ENCODE measurements around the gene SIN3B. TPM values are rescaled to one million over a fixed set of nuclear protein-coding genes. Genes with fewer than 3 reads are reported as not detected.

The SIN3B gene
- polyA plus RNA-seq, 2 of the 4 experiments (the other 2 are of a cell fraction) = 12.2 to 21.3 TPM

- no peak overlapping the region for H3K4me3 ChIP-seq
- DNase-seq (ENCODE audit: low read depth in 1 of 2, low spot score in 1 of 2) = no peak
- H3K9me3 ChIP-seq = no peaks in the 10 kb centered on the region
- no peaks in the 10 kb centered on the region for H3K4me1 ChIP-seq
- H3K4me2 ChIP-seq = no peak overlapping the region
- 40% methylated on average over 3 of the region's 7 CpGs for WGBS (ENCODE audit: missing lambda C conversion rate)
- POLR2A ChIA-PET = no interaction called here
- CTCF ChIA-PET = interaction anchor here (0.6 to 1.2 kb wide), 2 partner anchors 116 to 122 kb away, joined by 3 read pairs; no protein-coding TSS in a partner anchor
- no peak for FAIRE-seq
- ATAC-seq = no peak
- no peak for TF ChIP-seq CEBPB (IDR thresholded peaks at IDR 0.05)
- TF ChIP-seq KDM1A (IDR thresholded peaks at IDR 0.05; ENCODE audit: low read depth) = no peak
- no peak for TF ChIP-seq JUN (IDR thresholded peaks at IDR 0.05)
- TF ChIP-seq ZC3H11A (IDR thresholded peaks at IDR 0.05) = no peak
- TF ChIP-seq ESRRA (IDR thresholded peaks at IDR 0.05; ENCODE audit: borderline replicate concordance, low read length) = no peak
- no peak for TF ChIP-seq REST (IDR thresholded peaks at IDR 0.05)
- no peak for TF ChIP-seq FOSL2 (IDR thresholded peaks at IDR 0.05)
- TF ChIP-seq FOSL2 (CRISPR knock-in tag; IDR thresholded peaks at IDR 0.05) = no peak
- no peak for TF ChIP-seq POLR2A (IDR thresholded peaks at IDR 0.05; ENCODE audit: low read length)
- no peak for TF ChIP-seq RARB (CRISPR knock-in tag; IDR thresholded peaks at IDR 0.05)
- TF ChIP-seq ZSCAN20 (CRISPR knock-in tag; IDR thresholded peaks at IDR 0.05) = no peak
- no peak overlapping the region for H3K27ac ChIP-seq
These were observed 64.9 kb downstream of the SIN3B start for GRCh38 chr19:16894080-16894479.

- CTCF ChIA-PET = interaction anchor here (1.2 kb wide), 1 partner anchor 117 kb away, joined by 3 read pairs; no protein-coding TSS in a partner anchor
- no peak for FAIRE-seq
- no peaks in the 10 kb centered on the region for H3K4me1 ChIP-seq
- no peak overlapping the region for H3K4me3 ChIP-seq
- no peaks in the 10 kb centered on the region for H3K9me3 ChIP-seq
- ATAC-seq = no peak
- no peak for TF ChIP-seq CBX2 (IDR thresholded peaks at IDR 0.05; ENCODE audit: borderline replicate concordance, low read depth)
- no peak for TF ChIP-seq CHD4 (IDR thresholded peaks at IDR 0.05; ENCODE audit: borderline replicate concordance)
- no peak for TF ChIP-seq SREBF2 (IDR thresholded peaks at IDR 0.05)
- TF ChIP-seq RCOR1 (IDR thresholded peaks at IDR 0.05; ENCODE audit: low read depth, low read length) = no peak
- no peak for TF ChIP-seq PBX3 (IDR thresholded peaks at IDR 0.05)
- TF ChIP-seq TFCP2L1 (CRISPR knock-in tag; IDR thresholded peaks at IDR 0.05) = no peak
- no peak for TF ChIP-seq HES2 (IDR thresholded peaks at IDR 0.05)
- no peak for TF ChIP-seq GATA3 (IDR thresholded peaks at IDR 0.05; ENCODE audit: borderline replicate concordance)
- no peak for TF ChIP-seq ESRRA (IDR thresholded peaks at IDR 0.05; ENCODE audit: borderline replicate concordance, low read length)
- TF ChIP-seq ZSCAN20 (CRISPR knock-in tag; IDR thresholded peaks at IDR 0.05) = no peak
- no peak for TF ChIP-seq SMC3 (IDR thresholded peaks at IDR 0.05)
- TF ChIP-seq REST (IDR thresholded peaks at IDR 0.05) = no peak
- no peak for TF ChIP-seq MAZ (IDR thresholded peaks at IDR 0.05; ENCODE audit: borderline replicate concordance, low read depth, low read length)
- no peak for TF ChIP-seq HMGXB4 (CRISPR knock-in tag; IDR thresholded peaks at IDR 0.05; ENCODE audit: borderline replicate concordance)
- TF ChIP-seq FOXS1 (CRISPR knock-in tag; IDR thresholded peaks at IDR 0.05) = no peak
- TF ChIP-seq HOXB13 (CRISPR knock-in tag; IDR thresholded peaks at IDR 0.05; ENCODE audit: low read depth) = no peak
- TF ChIP-seq KDM5A (IDR thresholded peaks at IDR 0.05) = no peak
- TF ChIP-seq NPAS2 (CRISPR knock-in tag; IDR thresholded peaks at IDR 0.05; ENCODE audit: borderline replicate concordance) = no peak
- H3K27ac ChIP-seq = no peak overlapping the region
- 94% methylated on average over 24 of the region's 30 CpGs for WGBS (ENCODE audit: missing lambda C conversion rate)
- POLR2A ChIA-PET = no interaction called here
- no peak overlapping the region for H3K4me2 ChIP-seq
- no peak for DNase-seq (ENCODE audit: low read depth in 1 of 2, low spot score in 1 of 2)
These were observed 66.4 kb downstream of the SIN3B start for GRCh38 chr19:16895467-16896145.
